NCI-H748 treated with DMSO at 0.1 percent for 48 hours (cell line): ENCODE measurements around the gene PCNX1.
"Not testable (repeated sequence)": the region's sequence is repeated elsewhere in the genome, so short reads cannot be mapped to it uniquely, and the experiment has no call there.

Experiments used
- DNase-seq: peaks from one replicate; lab custom pipeline; 2025; lab: John Stamatoyannopoulos, UW

Gene PCNX1

GRCh38 chr14:70916300-70916699 lies 9.0 kb downstream of the PCNX1 start:
- no peak for DNase-seq

- no peak for DNase-seq
Observed at GRCh38 chr14:70916799-70917198, 9.5 kb downstream of the PCNX1 start.

- no peak for DNase-seq
Observed at GRCh38 chr14:70917633-70918032, 10.4 kb downstream of the PCNX1 start.

GRCh38 chr14:70919774-70920173 lies 12.5 kb downstream of the PCNX1 start:
- no peak for DNase-seq

- no peak for DNase-seq
Observed at GRCh38 chr14:70920608-70921007, 13.3 kb downstream of the PCNX1 start.

GRCh38 chr14:70921669-70922068 lies 14.4 kb downstream of the PCNX1 start:
- no peak for DNase-seq

- no peak for DNase-seq
Observed at GRCh38 chr14:70924521-70924920, 17.3 kb downstream of the PCNX1 start.

- no peak for DNase-seq
Observed at GRCh38 chr14:70926235-70926830, 19.1 kb downstream of the PCNX1 start.

GRCh38 chr14:70931008-70931407 lies 23.7 kb downstream of the PCNX1 start:
- DNase-seq, result no peak

GRCh38 chr14:70934084-70934483 lies 26.8 kb downstream of the PCNX1 start:
- DNase-seq, result no peak

GRCh38 chr14:70934502-70935134 lies 27.4 kb downstream of the PCNX1 start:
- no peak for DNase-seq

GRCh38 chr14:70935135-70935534 lies 27.9 kb downstream of the PCNX1 start:
- DNase-seq, result no peak

- not testable (repeated sequence) for DNase-seq
Observed at GRCh38 chr14:70939693-70940092, 32.4 kb downstream of the PCNX1 start.

- not testable (repeated sequence) for DNase-seq
Observed at GRCh38 chr14:70941637-70942341, 34.5 kb downstream of the PCNX1 start.

- no peak for DNase-seq
Observed at GRCh38 chr14:70942342-70942706, 35.1 kb downstream of the PCNX1 start.

- not testable (repeated sequence) for DNase-seq
Observed at GRCh38 chr14:70942721-70943120, 35.5 kb downstream of the PCNX1 start.

- no peak for DNase-seq
Observed at GRCh38 chr14:70943838-70944237, 36.6 kb downstream of the PCNX1 start.

GRCh38 chr14:70947739-70948138 lies 40.5 kb downstream of the PCNX1 start:
- no peak for DNase-seq

GRCh38 chr14:70952485-70952884 lies 45.2 kb downstream of the PCNX1 start:
- no peak for DNase-seq

- DNase-seq, result no peak
Observed at GRCh38 chr14:70954068-70954467, 46.8 kb downstream of the PCNX1 start.

- no peak for DNase-seq
Observed at GRCh38 chr14:70955543-70956480, 48.6 kb downstream of the PCNX1 start.

- DNase-seq, result no peak
Observed at GRCh38 chr14:70956511-70956910, 49.3 kb downstream of the PCNX1 start.
